Cardiac fibroblast (primary cell): ENCODE measurements around the gene CYCS.
A peak's percentile ranks its signal among the peaks of the same experiment; 100 is the strongest.
"Not testable (repeated sequence)": the region's sequence is repeated elsewhere in the genome, so short reads cannot be mapped to it uniquely, and the experiment has no call there.

ENCODE experiments used
- DNase-seq, 2 donors: peaks; one replicate each; pipeline versions ENCODE4 v3.0.0 to v3.0.0-alpha.2; 2010; ENCODE audit warnings: low read depth in 2 of 2
- H3K4me3 ChIP-seq, 2 donors: replicated peaks in 1 of 2; 1 replicate in 1 of 2; 2 replicates in 1 of 2; pipeline ENCODE4 v1.5.1; 2011; ENCODE audit warnings: low read depth in 2 of 2, low read length in 2 of 2, mild to moderate bottlenecking in 2 of 2, moderate library complexity in 1 of 2
- TF ChIP-seq, protein P1 (sequence below): IDR thresholded peaks from one replicate; pipeline ENCODE4 v1.5.1; 2011; ENCODE audit warnings: low read depth, mild to moderate bottlenecking, low read length, inconsistent platforms

Gene CYCS

DNA sequence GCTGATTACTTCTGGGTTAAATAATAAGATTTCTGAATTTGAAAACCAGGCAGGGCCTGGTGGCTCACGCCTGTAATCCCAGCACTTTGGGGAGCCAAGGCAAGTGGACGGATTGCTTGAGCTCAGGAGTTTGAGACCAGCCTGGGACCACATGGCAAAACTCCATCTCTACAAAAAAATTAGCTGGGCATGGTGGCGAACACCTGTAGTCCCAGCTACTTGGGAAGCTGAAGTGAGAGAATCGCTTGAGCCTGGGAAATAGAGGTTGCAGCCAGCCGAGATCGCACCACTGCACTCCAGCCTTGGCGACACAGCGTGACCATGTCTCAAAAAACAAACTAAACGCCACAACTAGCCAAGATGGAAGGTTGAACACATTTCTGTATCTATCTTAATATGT lies 3.5 kb downstream of the CYCS start:
- TF ChIP-seq, protein P1, sequence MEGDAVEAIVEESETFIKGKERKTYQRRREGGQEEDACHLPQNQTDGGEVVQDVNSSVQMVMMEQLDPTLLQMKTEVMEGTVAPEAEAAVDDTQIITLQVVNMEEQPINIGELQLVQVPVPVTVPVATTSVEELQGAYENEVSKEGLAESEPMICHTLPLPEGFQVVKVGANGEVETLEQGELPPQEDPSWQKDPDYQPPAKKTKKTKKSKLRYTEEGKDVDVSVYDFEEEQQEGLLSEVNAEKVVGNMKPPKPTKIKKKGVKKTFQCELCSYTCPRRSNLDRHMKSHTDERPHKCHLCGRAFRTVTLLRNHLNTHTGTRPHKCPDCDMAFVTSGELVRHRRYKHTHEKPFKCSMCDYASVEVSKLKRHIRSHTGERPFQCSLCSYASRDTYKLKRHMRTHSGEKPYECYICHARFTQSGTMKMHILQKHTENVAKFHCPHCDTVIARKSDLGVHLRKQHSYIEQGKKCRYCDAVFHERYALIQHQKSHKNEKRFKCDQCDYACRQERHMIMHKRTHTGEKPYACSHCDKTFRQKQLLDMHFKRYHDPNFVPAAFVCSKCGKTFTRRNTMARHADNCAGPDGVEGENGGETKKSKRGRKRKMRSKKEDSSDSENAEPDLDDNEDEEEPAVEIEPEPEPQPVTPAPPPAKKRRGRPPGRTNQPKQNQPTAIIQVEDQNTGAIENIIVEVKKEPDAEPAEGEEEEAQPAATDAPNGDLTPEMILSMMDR, result no peak
- no peak for DNase-seq

DNA sequence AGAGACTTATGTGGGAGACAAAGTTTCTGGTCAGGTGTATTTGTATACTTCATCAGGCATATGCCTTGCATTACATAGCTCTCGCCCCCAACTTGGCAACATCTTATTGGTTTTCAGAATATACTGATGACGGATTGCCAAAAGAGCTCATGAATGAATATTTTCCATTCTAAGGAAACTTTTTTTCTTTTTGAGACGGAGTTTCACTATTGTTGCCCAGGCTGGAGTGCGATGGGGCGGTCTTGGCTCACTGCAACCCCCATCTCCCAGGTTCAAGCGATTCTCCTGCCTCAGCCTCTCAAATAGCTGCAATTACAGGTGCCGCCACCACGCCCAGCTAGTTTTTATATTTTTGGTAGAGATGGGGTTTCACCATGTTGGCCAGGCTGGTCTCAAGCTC lies 6.0 kb downstream of the CYCS start:
- no peak for DNase-seq
- TF ChIP-seq, protein P1, result no peak
- no peak overlapping the region for H3K4me3 ChIP-seq

More for the DNA sequence above, 3.5 kb downstream of the CYCS start:
- H3K4me3 ChIP-seq, result no peak overlapping the region

DNA sequence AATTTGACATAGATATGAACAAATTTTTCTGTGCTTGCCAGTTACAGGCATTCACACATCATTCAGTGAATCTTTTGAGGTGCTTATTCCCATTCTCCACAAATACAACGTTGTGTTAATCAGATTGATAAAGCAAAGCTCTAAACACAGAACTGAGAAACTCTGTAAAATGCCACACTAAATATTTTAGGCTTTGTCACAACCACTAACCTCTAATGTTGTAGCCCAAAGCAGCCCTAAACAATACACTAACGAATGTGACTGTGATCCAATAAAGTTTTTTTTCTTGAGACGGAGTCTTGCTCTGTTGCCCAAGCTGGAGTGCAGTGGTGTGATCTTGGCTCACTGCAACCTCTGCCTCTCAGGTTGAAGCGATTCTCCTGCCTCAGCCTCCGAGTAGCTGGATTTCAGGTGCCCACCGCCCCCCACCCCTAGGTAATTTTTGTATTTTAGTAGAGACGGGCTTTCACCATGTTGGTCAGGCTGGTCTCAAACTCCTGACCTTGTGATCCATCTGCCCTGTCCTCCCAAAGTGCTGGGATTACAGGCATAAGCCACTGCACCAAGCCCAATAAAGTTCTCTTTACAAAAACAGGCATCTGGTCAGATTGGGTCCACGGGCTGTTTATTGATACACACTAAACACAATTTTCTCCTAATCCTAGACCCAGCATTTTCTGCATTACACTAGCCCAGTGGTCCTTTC lies 6.9 kb downstream of the CYCS start:
- no peak for DNase-seq
- TF ChIP-seq, protein P1, result no peak

DNA sequence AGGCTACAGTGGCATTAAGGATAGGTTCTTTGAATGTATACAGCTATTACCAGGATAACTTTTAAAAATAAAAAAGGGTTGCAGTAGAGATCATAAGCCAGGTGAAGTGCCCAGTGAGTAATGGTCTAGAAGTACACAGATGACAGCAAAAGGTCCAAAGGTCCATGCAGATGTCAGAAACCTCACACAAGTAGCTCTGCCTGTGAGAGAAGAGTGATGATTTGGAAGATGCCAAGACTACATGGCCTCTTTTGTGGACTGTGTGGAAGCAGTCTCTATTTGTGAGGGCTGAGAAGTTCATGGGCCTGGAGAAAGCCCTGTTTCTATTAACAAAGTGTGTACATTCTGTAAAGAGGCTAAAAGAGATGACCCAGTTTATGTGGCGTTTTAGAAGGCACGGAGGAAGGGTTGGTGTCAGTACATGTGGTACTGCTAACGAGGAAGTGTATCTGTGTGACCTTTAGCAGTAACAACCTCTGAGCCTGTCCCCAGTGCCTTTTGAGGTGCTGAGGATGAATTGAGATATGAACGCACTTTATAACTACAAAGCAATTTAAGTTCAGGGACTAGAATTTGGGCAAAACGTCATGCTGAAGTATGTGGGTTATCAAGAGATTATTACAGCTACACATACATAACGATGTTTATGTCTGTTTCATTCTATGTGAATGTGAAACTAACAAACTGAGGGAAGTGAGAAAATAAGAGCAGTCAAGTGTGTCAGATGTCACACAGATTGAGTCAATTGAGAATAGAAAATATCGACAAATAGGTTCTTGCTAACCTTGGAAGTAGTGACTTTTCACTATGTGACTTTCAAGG lies 7.6 kb downstream of the CYCS start:
- no peak for DNase-seq
- TF ChIP-seq, protein P1, result no peak

More for the DNA sequence above, 6.9 kb downstream of the CYCS start:
- no peak overlapping the region for H3K4me3 ChIP-seq

DNA sequence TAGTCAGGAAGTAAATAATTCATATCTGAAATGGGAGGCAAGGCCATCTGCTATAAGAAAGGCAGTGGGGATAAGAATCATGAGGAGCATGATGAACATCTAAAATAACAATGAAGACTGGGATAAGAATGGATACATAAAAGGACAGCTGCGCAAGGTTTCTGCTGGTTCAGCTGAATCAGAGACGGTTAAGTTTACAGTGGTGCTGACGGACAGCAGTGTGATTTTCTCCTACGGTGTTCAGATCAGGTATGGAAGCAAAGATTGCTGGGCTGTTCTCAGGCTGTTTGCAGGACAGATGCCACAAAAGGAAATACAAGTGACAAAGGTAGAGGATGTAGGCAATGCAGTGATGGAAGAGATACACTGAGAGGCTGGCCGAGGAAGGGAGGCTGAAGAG lies 8.4 kb downstream of the CYCS start:
- TF ChIP-seq, protein P1, result no peak
- no peak overlapping the region for H3K4me3 ChIP-seq
- no peak for DNase-seq

More for the DNA sequence above, 7.6 kb downstream of the CYCS start:
- no peak overlapping the region for H3K4me3 ChIP-seq

DNA sequence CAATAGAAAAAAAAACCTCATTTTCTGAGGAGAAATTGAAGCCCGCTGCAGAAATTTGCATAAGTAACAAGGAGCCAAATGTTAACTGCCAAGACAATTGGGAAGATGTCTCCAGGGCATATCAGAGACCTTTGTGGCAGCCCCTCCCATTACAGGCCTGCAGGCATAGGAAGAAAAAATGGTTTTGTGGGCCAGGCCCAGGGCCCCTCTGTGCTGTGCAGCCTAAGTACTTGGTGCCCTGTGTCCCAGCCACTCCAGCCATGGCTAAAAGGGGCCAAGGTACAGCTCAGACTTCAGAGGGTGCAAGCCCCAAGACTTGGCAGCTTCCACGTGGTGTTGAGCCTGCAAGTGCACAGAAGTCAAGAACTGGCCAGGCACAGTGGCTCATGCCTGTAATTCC lies 14.5 kb downstream of the CYCS start:
- not testable (repeated sequence) for H3K4me3 ChIP-seq, DNase-seq

DNA sequence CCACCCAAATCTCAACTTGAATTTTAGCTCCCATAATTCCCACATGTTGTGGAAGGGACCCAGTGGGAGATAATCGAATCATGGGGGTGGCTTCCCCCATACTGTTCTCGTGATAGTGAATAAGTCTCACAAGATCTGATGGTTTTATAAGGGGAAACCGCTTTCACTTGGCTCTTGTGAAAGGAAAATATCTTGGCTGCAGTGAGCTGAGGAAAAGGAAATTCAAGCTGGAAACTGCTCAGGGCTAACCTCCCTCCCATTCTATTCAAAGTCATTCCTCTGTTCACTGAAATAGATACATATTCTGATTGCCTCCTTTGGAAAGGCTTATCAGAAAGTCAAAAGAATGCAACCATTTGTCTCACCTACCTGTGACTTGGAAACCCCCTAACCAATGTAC lies 15.8 kb downstream of the CYCS start:
- peak in 1 of 2 donors; percentile 13 for DNase-seq
- TF ChIP-seq, protein P1, result no peak
- no peak overlapping the region for H3K4me3 ChIP-seq
